Activated T-helper 1 cell treated with anti-CD3 and anti-CD28 coated beads, Interleukin-2, amount 50 U/mL, for 16 hours (primary cell): Measurements from ENCODE around the gene RSF1.

Experiments used
- DNase-seq, 2 donors: peaks; one replicate each; pipeline ENCODE4 v3.0.0-alpha.2; 2020; ENCODE audit warnings: low read depth in 1 of 2, low spot score in 1 of 2

RSF1 gene

GRCh38 chr11:77750394-77751156, 69.9 kb downstream of the RSF1 start:
- DNase-seq, result no peak

DNA sequence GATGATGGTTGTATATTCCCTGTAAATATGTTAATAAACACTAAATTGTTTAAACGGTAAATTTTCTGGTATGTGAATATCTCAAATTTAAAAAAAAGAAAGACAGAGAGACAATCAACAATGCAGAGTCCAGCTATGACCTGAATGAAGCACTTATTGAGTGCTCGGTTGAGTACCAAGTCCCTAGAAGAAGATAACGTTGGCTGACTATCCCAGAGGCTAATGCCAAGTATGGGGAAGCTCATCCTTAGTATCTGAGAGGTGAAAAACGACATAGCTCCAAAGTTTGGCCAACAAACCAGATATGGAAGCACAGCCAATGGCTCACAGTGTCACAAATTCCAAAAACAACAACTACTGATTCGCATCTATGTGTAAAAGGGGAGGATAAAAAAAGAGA, 71.3 kb downstream of the RSF1 start:
- no peak for DNase-seq

GRCh38 chr11:77748266-77748665, 72.3 kb downstream of the RSF1 start:
- no peak for DNase-seq

- DNase-seq, result no peak
Observed at GRCh38 chr11:77747381-77747969, 73.0 kb downstream of the RSF1 start.

GRCh38 chr11:77736473-77736872, 84.0 kb downstream of the RSF1 start:
- DNase-seq, result no peak

- DNase-seq, result no peak
Observed at GRCh38 chr11:77734890-77735289, 85.6 kb downstream of the RSF1 start.

DNA sequence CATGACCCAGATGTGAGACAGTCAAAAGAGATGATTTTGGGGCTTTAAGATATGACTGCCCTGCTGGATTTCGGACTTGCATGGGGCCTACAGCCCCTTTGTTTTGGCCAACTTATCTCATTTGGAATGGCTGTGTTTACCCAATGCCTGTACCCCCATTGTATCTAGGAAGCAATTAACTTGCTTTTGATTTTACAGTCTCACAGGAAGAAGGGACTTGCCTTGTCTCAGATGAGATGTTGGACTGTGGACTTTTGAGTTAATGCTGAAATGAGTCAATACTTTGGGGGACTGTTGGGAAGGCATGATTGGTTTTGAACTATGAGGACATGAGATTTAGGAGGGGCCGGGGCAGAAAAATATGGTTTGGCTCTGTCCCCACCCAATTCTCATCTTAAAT, 88.4 kb downstream of the RSF1 start:
- no peak for DNase-seq

- no peak for DNase-seq
Observed at GRCh38 chr11:77730789-77731188, 89.7 kb downstream of the RSF1 start.

DNA sequence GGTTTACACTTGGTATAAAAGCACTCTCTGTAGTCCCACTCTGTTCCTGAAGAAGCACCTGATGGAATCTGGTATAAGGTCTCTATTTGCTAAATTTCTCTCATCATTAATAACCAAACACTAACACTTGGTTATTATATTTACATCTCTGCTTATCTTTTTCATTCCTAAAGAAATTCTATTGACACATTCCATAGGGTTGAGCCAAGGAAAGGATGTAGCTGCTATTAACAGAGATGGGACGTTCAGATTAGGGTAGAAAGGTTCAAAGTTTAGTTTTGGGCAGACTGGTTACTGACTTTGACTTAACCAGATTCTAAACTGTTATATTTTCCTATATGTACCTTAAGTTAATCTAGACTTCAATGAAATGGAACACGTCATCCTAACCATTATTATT, 91.5 kb downstream of the RSF1 start:
- DNase-seq, result no peak

GRCh38 chr11:77728203-77728786, 92.2 kb downstream of the RSF1 start:
- DNase-seq, result no peak

- DNase-seq, result no peak
Observed at GRCh38 chr11:77726524-77726923, 94.0 kb downstream of the RSF1 start.

DNA sequence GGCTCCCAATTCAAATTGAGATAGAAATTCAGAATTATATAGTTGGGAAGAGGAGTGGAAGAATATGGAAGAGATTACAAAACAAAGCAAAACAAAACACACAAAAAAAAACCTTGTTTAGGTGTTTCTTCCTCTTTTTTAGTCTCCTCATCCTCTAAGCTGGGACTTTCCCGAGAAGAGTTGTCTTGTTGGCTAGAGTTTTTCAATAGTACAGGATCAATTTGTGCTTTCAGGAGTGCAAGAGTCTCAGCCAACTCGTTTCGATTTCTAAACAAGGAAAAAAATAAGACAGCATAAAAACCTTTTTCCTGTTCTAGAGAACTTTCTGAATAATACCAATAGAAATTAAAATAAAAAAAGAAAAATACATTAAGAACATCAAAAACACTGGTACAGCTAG, 95.1 kb downstream of the RSF1 start:
- no peak for DNase-seq

- DNase-seq, result no peak
Observed at GRCh38 chr11:77724636-77725035, 95.9 kb downstream of the RSF1 start.

DNA sequence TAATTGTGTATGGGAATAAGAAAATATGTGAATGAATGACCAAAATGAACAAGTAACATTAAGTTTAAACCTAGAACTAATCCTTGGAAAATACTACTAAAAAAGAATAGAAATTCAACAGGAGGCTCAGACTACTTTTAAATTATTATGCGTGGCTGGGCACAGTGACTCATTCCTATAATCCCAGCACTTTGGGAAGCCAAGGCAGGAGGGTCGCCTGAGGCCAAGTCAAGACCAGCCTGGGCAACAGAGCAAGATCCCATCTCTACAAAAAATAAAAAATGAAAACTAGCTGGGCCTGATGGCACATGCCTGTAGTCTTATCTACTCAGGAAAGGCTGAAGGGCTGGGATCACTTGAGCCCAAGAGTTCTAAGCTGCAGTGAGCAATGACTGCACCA, 97.5 kb downstream of the RSF1 start:
- no peak for DNase-seq

GRCh38 chr11:77710358-77710757, 110.2 kb downstream of the RSF1 start:
- DNase-seq, result no peak

GRCh38 chr11:77705876-77706579, 114.5 kb downstream of the RSF1 start:
- DNase-seq, result no peak

DNA sequence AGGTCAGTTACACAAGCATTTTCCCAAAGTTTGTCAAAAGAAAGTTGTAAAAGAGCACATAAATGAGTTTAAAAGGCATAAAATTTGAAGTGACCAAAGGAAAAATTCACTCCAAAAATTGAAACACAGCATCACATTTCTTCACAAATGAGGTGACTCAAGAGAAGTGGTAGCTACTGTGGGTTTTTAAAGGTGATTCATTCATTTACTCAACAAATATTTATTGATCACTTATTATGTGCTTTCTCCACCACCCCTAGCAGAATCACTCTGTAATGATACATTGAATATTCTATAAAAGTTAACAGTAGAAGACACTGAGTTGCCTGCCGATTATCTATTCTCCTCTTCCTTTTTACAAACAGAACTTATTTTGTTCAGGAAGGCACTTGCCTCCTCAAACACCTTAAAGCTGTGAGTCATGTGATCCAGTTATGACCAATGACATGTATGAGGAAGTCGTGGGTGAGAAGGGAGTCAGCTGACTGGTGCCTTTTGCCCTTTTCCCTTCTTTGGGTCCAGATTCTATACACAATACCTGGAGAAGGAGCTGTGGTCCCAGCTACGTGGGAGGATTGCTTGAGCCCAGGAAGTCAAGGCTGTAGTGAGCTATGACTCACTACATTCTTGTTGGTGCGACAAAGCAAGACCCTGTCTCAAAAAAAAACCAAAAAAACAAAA, 115.2 kb downstream of the RSF1 start:
- DNase-seq, result no peak

- no peak for DNase-seq
Observed at GRCh38 chr11:77704029-77704428, 116.5 kb downstream of the RSF1 start.

DNA sequence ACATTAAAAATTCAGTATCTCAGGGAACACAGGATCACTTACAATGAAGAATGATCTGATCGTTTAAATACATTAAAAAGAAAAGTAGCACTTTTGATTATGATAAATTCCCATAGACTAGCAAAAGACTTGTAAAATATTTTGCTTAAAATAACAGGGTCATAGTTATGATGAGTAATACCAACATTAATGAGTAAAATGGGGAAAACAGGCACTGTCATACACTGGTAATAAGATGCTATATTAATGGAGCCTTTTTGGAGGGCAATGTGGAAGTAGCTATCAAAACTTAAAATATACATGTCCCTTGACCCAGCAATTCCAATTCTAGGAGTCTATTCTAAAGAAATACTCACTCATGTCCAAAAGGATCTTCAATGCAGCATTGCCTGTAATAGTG, 121.1 kb downstream of the RSF1 start:
- DNase-seq, result no peak

- DNase-seq, result no peak
Observed at GRCh38 chr11:77698896-77699295, 121.6 kb downstream of the RSF1 start.

DNA sequence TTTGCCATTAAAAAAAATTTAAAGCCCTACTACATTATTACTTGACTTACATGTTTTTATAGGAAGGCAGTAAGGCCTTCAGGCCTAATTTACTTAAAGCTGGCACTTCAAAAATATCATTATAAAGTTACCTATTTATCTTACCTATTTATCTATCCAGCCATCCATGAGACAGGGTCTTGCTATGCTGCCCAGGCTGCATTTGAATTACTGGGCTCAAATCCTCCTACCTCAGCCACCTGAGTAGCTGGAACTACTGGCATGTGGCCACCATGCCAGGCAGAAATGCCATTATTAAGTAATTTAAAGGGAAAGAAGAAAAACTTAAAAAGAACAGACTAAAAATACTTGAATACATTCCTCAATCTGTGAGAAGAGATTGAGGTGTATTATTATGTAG, 122.7 kb downstream of the RSF1 start:
- DNase-seq, result no peak

DNA sequence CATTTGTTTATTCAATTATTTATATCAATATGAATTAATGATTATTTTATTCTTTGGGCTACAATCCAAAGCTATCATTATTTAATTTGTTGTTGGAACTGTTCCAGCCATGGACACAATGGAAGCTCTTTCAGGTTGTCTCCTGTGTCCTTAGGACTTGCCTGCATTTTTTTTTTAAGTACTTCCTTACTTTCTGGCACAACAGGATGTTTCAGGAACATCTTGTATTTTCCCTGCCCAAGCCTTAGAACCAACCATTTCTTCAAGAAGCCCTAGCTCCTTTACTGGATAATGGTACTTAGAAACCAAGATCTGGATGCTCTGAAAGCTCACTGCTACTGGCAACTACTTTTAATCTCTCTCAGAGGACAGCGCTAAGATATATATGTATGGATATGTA, 125.1 kb downstream of the RSF1 start:
- no peak for DNase-seq
